NB4 (cell line): Measurements from ENCODE around the gene LNPEP.

ENCODE experiments used
- DNase-seq: peaks from one replicate; pipeline ENCODE4 v3.0.0; 2010; ENCODE audit warnings: low read depth
- H3K4me3 ChIP-seq: one replicate; pipeline ENCODE4 v1.5.1; 2011; ENCODE audit warnings: mild to moderate bottlenecking, low read depth, low read length, moderate library complexity
- MYC ChIP-seq: IDR thresholded peaks from 2 replicates; pipeline ENCODE4 v1.6.1; 2011; ENCODE audit warnings: low read depth, low read length
- POLR2A ChIP-seq: IDR thresholded peaks from 2 replicates; pipeline ENCODE4 v1.6.1; 2011; ENCODE audit warnings: mild to moderate bottlenecking; ENCODE audit not compliant: insufficient read length; ENCODE audit errors: extremely low read depth
- TF ChIP-seq, protein P1 (sequence below): IDR thresholded peaks from 2 replicates; pipeline ENCODE4 v1.6.1; 2011; ENCODE audit warnings: low read depth, low read length
- TF ChIP-seq, protein P2 (sequence below): IDR thresholded peaks from one replicate; pipeline ENCODE4 v1.5.1; 2012; ENCODE audit warnings: low read depth, low read length

Gene LNPEP

DNA sequence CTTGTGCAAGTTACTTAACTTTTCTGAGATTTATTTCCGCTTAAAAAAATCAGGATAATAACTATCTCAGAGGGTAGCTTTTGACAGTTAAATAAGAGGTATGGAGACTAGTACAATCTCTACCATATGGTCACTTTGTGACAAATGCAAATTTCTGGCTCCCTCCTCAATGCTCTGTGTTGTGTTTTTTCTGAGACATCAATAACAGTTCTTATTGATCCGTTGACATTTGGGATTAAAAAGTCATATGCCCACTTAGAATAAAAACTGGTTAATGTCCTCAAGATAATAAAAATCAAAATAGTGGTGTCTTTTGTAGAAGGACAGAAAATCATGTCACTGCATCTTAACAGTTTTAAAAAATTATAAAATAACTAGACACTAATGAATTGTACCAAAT lies 24.7 kb upstream of the LNPEP start:
- TF ChIP-seq MYC (no peak), POLR2A (no peak)
- TF ChIP-seq, protein P1, sequence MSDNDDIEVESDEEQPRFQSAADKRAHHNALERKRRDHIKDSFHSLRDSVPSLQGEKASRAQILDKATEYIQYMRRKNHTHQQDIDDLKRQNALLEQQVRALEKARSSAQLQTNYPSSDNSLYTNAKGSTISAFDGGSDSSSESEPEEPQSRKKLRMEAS: no peak
- TF ChIP-seq, protein P2, sequence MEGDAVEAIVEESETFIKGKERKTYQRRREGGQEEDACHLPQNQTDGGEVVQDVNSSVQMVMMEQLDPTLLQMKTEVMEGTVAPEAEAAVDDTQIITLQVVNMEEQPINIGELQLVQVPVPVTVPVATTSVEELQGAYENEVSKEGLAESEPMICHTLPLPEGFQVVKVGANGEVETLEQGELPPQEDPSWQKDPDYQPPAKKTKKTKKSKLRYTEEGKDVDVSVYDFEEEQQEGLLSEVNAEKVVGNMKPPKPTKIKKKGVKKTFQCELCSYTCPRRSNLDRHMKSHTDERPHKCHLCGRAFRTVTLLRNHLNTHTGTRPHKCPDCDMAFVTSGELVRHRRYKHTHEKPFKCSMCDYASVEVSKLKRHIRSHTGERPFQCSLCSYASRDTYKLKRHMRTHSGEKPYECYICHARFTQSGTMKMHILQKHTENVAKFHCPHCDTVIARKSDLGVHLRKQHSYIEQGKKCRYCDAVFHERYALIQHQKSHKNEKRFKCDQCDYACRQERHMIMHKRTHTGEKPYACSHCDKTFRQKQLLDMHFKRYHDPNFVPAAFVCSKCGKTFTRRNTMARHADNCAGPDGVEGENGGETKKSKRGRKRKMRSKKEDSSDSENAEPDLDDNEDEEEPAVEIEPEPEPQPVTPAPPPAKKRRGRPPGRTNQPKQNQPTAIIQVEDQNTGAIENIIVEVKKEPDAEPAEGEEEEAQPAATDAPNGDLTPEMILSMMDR: no peak
- H3K4me3 ChIP-seq: no peak overlapping the region
- DNase-seq: no peak

DNA sequence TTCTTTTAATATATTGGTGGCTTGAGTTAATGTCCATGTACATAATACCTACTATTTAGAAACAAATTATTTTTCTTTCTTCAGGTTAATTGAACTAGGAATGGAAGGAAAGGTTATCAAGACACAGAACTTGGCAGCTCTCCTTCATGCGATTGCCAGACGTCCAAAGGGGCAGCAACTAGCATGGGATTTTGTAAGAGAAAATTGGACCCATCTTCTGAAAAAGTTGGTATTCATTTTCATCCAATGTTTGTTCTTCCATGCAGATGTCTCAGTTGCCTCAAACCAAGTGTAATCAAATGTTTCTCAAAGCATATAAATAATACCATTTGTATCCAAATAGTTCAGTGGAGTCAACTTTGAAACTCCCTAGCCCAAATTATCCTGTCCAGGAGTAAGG lies 22.6 kb upstream of the LNPEP start:
- no peak for DNase-seq
- H3K4me3 ChIP-seq: no peak overlapping the region
- TF ChIP-seq, protein P2: no peak
- TF ChIP-seq POLR2A (no peak), MYC (no peak)
- TF ChIP-seq, protein P1: no peak

DNA sequence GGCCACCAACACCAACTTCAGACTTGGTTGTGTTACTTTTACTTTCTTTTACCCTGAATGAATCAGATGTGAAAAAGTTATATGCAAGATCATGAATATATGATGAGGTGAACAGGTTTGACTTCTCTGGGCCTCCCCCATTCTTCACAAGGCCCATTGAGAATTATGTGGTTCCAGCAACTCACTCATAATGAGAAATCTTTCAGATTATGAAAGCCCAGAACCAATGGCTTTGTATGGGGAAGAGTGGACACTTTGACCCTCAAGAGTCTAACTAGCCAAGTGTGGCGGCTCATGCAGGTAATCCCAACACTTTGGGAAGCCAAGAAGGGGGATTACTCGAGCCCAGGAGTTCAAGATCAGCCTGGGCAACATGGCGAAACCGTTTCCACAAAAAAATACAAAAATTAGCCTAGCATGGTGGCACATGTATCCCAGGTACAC lies 16.1 kb upstream of the LNPEP start:
- no peak overlapping the region for H3K4me3 ChIP-seq

DNA sequence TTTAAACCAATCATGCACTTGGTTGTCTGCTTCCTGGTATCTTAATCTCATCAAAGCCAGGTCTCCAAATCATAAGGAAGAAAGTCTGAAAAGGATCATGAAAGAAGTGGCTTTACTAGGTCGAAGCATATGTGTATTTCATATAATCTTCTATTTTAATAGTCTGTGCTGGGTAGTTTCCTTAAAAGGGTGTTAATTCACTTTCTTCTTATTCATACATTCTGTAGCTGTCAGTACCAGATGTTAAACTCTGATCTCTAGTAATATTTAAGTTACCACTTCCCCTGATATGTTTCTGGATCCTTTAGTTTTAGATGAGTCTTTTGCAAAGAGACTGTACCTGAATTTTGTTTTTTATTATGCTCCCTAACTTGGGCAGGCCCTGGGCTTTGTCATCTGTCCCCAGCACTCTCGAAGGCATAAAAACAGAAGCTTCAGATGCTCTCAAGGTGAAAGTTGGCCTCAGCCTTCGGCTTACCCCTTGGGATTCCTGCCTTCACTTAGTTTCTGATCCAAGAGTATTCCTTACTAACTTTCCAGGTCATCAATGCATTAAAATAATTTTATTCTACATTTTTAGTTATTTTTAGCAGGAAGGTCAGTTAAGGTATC lies 15.0 kb upstream of the LNPEP start:
- TF ChIP-seq POLR2A: no peak
- no peak for TF ChIP-seq MYC
- TF ChIP-seq, protein P1: no peak
- TF ChIP-seq, protein P2: no peak
- no peak for DNase-seq
- H3K4me3 ChIP-seq: no peak overlapping the region

More for the DNA sequence above, 16.1 kb upstream of the LNPEP start:
- no peak for TF ChIP-seq POLR2A
- TF ChIP-seq, protein P1: no peak
- TF ChIP-seq, protein P2: no peak
- no peak for TF ChIP-seq MYC
- DNase-seq: no peak

DNA sequence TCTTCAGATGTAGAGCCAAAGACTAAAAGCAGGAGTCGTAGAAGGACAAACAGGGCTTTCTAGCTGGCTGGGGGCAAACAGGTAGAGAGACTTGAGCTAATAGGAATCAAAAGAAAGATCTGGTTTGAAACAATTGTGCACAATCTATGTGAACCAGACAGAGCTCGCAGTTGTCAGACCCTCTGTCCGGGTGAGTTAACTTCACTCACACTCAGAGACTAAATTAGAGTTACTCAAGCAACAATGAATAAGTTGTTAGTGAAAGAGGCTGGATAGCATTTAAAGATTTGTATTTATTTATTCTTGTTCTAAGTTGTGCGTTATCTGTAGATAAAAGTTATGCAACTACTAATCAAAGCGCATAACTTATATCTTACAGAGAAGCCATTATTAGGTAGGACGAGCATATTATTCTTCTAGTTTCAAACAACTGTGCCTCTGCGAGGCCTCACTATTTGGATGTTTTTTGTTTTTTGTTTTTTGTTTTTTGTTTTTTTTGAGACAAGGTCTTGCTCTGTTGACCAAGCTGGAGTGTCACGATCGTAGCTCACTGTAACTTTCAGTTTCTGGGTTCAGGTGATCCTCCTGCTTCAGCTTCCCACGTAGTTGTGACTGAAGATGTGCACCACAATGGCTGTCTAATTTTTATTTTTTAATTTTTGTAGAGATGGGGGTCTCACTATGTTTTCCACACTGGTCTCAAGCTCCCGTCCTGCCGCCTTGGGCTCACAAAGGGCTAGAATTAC lies 13.2 kb upstream of the LNPEP start:
- no peak for TF ChIP-seq POLR2A
- H3K4me3 ChIP-seq: no peak overlapping the region
- no peak for DNase-seq

DNA sequence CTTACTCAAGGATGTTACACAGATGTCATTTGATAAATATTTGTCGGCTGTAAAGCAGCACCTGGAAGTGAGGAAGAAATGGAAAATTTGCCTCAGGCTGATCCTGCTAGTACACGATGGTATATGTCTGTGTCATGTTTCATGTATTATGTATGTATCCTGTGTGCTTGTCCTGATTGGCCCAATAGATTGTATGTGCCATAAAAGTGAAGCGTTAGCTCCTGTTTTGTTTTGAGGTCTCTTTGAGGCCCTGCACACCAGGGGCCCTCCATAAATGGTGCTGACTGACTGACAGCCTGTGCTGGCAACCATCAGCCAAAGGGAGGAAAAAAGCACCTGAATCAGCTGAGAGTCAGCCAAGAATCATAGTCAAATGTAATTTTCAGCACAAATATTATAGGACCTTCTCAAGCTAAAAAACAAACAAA lies 11.8 kb upstream of the LNPEP start:
- no peak overlapping the region for H3K4me3 ChIP-seq
- no peak for DNase-seq
- TF ChIP-seq, protein P1: no peak
- TF ChIP-seq, protein P2: no peak
